B cell (primary cell): ENCODE data around the gene TTLL8.

Source experiments
- CTCF ChIP-seq: fragments of 200-600 bp; IDR thresholded peaks from one replicate; pipeline ENCODE4 v1.8.0; 2022; ENCODE audit warnings: antibody characterized with exemption, mild to moderate bottlenecking
- EZH2 ChIP-seq: IDR thresholded peaks from 2 replicates; pipeline ENCODE4 v1.6.1; 2012; ENCODE audit warnings: borderline replicate concordance, low read depth, mild to moderate bottlenecking, moderate library complexity, low read length; ENCODE audit not compliant: insufficient read depth, poor library complexity, severe bottlenecking

- TF ChIP-seq CTCF (no peak), EZH2 (no peak)
These were observed 6.4 kb upstream of the TTLL8 start for GRCh38 chr22:50064453-50064852.
